Osteocyte (in vitro differentiated cells): ENCODE data around the gene AOPEP. TPM values are rescaled to one million over a fixed set of nuclear protein-coding genes. Genes with fewer than 3 reads are reported as not detected.
A peak's percentile ranks its signal among the peaks of the same experiment; 100 is the strongest.

ENCODE experiments used
- DNase-seq: peaks from one replicate; pipeline ENCODE4 v3.0.0; 2021; ENCODE audit warnings: mixed read lengths; ENCODE audit not compliant: unreplicated experiment; ENCODE audit errors: extremely low spot score
- H3K27ac Mint-ChIP-seq: one replicate; pipeline ENCODE4 v1.8.0; 2021; ENCODE audit warnings: mild to moderate bottlenecking, mixed read lengths; ENCODE audit not compliant: unreplicated experiment
- H3K27me3 Mint-ChIP-seq: one replicate; pipeline ENCODE4 v1.8.0; 2021; ENCODE audit warnings: mixed read lengths; ENCODE audit not compliant: unreplicated experiment
- H3K36me3 Mint-ChIP-seq: one replicate; pipeline ENCODE4 v1.8.0; 2021; ENCODE audit warnings: mixed read lengths; ENCODE audit not compliant: unreplicated experiment
- H3K4me1 Mint-ChIP-seq: one replicate; pipeline ENCODE4 v1.8.0; 2021; ENCODE audit warnings: mixed read lengths; ENCODE audit not compliant: unreplicated experiment
- H3K4me3 Mint-ChIP-seq: one replicate; pipeline ENCODE4 v1.8.0; 2021; ENCODE audit warnings: mild to moderate bottlenecking, moderate library complexity, mixed read lengths; ENCODE audit not compliant: unreplicated experiment
- H3K9me3 Mint-ChIP-seq: one replicate; pipeline ENCODE4 v1.8.0; 2021; ENCODE audit warnings: mixed read lengths; ENCODE audit not compliant: unreplicated experiment
- CTCF ChIP-seq: fragments of 200-600 bp; sonication (generic); IDR thresholded peaks from 2 replicates; pipeline ENCODE4 v1.5.0; 2021; ENCODE audit warnings: antibody characterized with exemption, mild to moderate bottlenecking, moderate library complexity
- total RNA-seq: library from RNA; stranded (reverse); gene quantifications from 2 replicates; pipeline ENCODE4 v1.2.1, GENCODE V29; 2021

AOPEP gene
- total RNA-seq, 1 donor from 2014 or later = 108 TPM

DNA sequence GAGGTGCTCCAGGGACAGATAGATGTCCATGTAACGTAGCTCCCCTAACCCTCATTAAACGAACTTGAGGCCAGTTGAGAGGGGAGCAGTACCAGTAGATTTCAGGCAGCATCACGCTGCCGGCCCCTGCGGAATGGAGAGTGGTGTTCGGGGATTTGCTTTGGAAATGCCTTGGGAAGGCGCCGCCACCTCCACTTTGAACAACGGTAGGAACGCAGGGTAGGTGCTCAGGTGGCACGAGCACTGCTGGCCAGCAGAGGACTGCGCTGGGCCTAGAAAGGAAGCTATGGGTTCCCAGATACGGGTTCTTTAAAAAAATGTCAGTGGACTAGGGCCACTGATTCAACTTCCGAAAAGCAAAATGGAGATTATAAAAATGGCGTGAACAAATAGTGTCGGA lies 319.3 kb downstream of the AOPEP start:
- no peak for DNase-seq
- peaks cover 60% of the 10 kb centered on the region for H3K4me1 Mint-ChIP-seq
- H3K36me3 Mint-ChIP-seq = peaks cover 27% of the 10 kb centered on the region
- no peaks in the 10 kb centered on the region for H3K27me3 Mint-ChIP-seq
- no peak for TF ChIP-seq CTCF
- H3K4me3 Mint-ChIP-seq = no peak overlapping the region
- H3K9me3 Mint-ChIP-seq = no peaks in the 10 kb centered on the region
- H3K27ac Mint-ChIP-seq = peak overlapping the region; percentile 89

- Mint-ChIP-seq H3K4me1 (peaks cover 72% of the 10 kb centered on the region), H3K27ac (peak overlapping the region; percentile 89), H3K9me3 (no peaks in the 10 kb centered on the region), H3K27me3 (no peaks in the 10 kb centered on the region), H3K4me3 (peak overlapping the region; percentile 59), H3K36me3 (peaks cover 32% of the 10 kb centered on the region)
- TF ChIP-seq CTCF = no peak
- DNase-seq = no peak
These were observed 321.1 kb downstream of the AOPEP start for GRCh38 chr9:95047452-95048224.

DNA sequence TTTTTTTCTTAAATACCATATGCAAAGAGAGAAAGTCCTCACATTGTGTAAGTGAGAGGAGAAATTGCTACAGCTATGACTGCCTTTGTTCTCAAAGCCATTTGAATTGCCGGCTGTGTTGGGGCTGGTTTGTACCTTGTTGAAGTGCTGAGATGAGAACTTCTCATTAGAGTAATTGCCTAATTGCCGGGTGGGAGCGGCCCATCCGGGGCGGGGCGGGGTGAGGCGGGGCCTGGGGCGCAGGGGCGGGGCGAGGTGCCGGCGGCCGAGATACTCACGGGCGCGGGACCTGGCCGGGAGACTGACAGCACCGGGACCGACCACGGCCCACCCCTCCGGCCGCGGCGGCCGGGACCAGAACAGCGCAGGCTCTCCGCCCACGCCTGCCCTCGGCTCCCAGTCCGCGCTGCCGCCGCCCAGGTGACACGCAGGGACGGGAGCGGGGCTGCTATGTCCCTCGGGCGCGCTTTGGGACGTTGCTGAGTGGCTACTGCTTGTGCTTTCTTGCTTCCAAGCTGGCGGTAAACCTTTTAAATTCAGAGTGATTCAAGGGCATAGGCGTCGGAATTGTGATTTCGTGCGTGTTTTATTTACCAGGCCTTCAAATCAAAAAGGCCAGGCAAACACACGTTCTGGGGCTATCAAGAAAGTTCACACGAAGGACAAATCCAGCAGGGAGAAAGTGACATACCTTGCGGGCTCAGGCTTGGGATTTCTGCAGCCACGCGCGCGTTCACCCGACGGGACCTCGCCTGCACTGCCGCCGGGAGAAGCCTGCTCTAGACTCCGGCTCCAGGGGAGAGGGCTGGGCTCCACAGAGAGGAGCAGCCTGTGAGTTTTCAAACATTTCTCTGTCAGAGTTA lies 322.0 kb downstream of the AOPEP start:
- Mint-ChIP-seq H3K4me3 (peak overlapping the region; percentile 83), H3K27me3 (no peaks in the 10 kb centered on the region), H3K9me3 (no peaks in the 10 kb centered on the region), H3K27ac (peak overlapping the region; percentile 89), H3K4me1 (peaks cover 80% of the 10 kb centered on the region), H3K36me3 (peaks cover 37% of the 10 kb centered on the region)
- peak; percentile 85 for DNase-seq
- TF ChIP-seq CTCF = no peak

DNA sequence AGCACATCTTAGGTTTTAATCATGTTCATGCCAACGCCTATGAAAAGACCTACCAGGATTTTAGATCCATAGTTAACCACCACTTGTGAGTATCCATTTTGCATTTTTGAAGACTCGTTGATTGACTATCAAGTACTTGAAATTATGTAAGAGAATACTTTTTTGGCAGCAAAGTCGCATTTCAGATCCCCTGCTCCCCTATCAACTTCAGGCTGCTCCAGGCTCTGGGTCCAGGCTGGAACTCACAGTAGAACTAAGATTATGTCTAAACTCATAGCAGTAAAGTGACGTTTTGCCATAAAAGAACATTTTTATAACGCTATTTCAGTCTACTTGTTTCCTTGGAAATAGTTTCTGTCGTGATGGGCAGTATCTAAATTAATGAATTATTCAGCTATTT lies 323.3 kb downstream of the AOPEP start:
- H3K36me3 Mint-ChIP-seq = peaks cover 31% of the 10 kb centered on the region
- peak overlapping the region; percentile 89 for H3K27ac Mint-ChIP-seq
- no peak for DNase-seq
- peak overlapping the region; percentile 83 for H3K4me3 Mint-ChIP-seq
- no peaks in the 10 kb centered on the region for H3K27me3 Mint-ChIP-seq
- no peaks in the 10 kb centered on the region for H3K9me3 Mint-ChIP-seq
- H3K4me1 Mint-ChIP-seq = peaks cover 85% of the 10 kb centered on the region
- no peak for TF ChIP-seq CTCF
